HepG2 (cell line): ENCODE measurements around the gene CLPSL2. TPM values are rescaled to one million over a fixed set of nuclear protein-coding genes. Genes with fewer than 3 reads are reported as not detected.

Experiments
- ATF6 ChIP-seq: sonication (generic); formaldehyde crosslinking; conservative IDR thresholded peaks from 2 replicates; pipeline ENCODE4 v1.4.0; 2020; ENCODE audit warnings: missing genetic modification reagents
- DR1 ChIP-seq: sonication (generic); formaldehyde crosslinking; IDR thresholded peaks from 2 replicates; pipeline ENCODE4 v1.8.0; 2021; ENCODE audit warnings: mild to moderate bottlenecking, missing genetic modification reagents, inconsistent platforms
- FOXO4 ChIP-seq: sonication (generic); formaldehyde crosslinking; conservative IDR thresholded peaks from 2 replicates; pipeline ENCODE4 v1.8.1; 2023; ENCODE audit warnings: missing genetic modification reagents
- GATAD2A ChIP-seq: IDR thresholded peaks from 2 replicates; pipeline ENCODE4 v1.6.1; 2016
- HMGXB4 ChIP-seq, 2 experiments: sonication (generic) in 1 of 2; formaldehyde crosslinking in 1 of 2; IDR thresholded peaks; 2 replicates each; pipeline versions ENCODE4 v1.4.0 to v1.6.1; 2018 to 2020; ENCODE audit warnings: missing genetic modification reagents in 2 of 2, borderline replicate concordance in 1 of 2, low read depth in 1 of 2, mild to moderate bottlenecking in 1 of 2, missing biosample characterization in 1 of 2
- HOXA9 ChIP-seq: sonication (generic); formaldehyde crosslinking; IDR thresholded peaks from 2 replicates; pipeline ENCODE4 v1.8.1; 2022; ENCODE audit warnings: missing genetic modification reagents, mild to moderate bottlenecking, moderate library complexity, borderline replicate concordance
- NR2F1 ChIP-seq, 2 experiments: fragments of 450-650 bp in 1 of 2; formaldehyde crosslinking in 1 of 2; IDR thresholded peaks; 2 replicates each; pipeline versions ENCODE4 v1.5.0 to v1.6.1; 2016 to 2020; ENCODE audit warnings: mild to moderate bottlenecking in 1 of 2, missing compliant biosample characterization in 1 of 2, missing genetic modification reagents in 1 of 2, moderate library complexity in 1 of 2
- SALL1 ChIP-seq: sonication (generic); formaldehyde crosslinking; IDR thresholded peaks from 2 replicates; pipeline ENCODE4 v1.8.0; 2022; ENCODE audit warnings: mild to moderate bottlenecking, missing genetic modification reagents
- SMAD3 ChIP-seq: sonication (generic); formaldehyde crosslinking; IDR thresholded peaks from 2 replicates; pipeline ENCODE4 v1.4.0; 2020; ENCODE audit warnings: missing genetic modification reagents
- SMC3 ChIP-seq: IDR thresholded peaks from 2 replicates; pipeline ENCODE4 v1.6.1; 2011; ENCODE audit warnings: low read length, improper control_type of control experiment
- SP140L ChIP-seq: sonication (generic); formaldehyde crosslinking; IDR thresholded peaks from 2 replicates; pipeline ENCODE4 v1.4.0; 2020; ENCODE audit warnings: missing genetic modification reagents, borderline replicate concordance
- YEATS4 ChIP-seq: sonication (generic); formaldehyde crosslinking; IDR thresholded peaks from 2 replicates; pipeline ENCODE4 v1.4.0; 2020; ENCODE audit warnings: missing genetic modification reagents, borderline replicate concordance
- ZNF142 ChIP-seq: sonication (generic); formaldehyde crosslinking; IDR thresholded peaks from 2 replicates; pipeline ENCODE4 v1.4.0; 2020; ENCODE audit warnings: missing genetic modification reagents
- ZNF17 ChIP-seq: sonication (generic); formaldehyde crosslinking; IDR thresholded peaks from 2 replicates; pipeline ENCODE4 v1.5.0; 2020; ENCODE audit warnings: mild to moderate bottlenecking, missing genetic modification reagents
- ZNF18 ChIP-seq: sonication (generic); formaldehyde crosslinking; IDR thresholded peaks from 2 replicates; pipeline ENCODE4 v1.8.0; 2022; ENCODE audit warnings: mild to moderate bottlenecking, missing genetic modification reagents; ENCODE audit not compliant: insufficient replicate concordance
- polyA plus RNA-seq, 8 experiments: library from polyadenylated mRNA; depleted of rRNA in 3 of 8; stranded (reverse) in 7 of 8; unstranded in 1 of 8; fragments of >200 nt; fragmentation: Illumina TruSeq in 4 of 8; extraction: Trizol in 4 of 8; gene quantifications; 2 replicates each; pipeline versions ENCODE4 v1.2.1 to v1.2.3, GENCODE V29; 2011 to 2016; ENCODE audit warnings: low read depth in 4 of 8, missing spikeins in 1 of 8, mixed read lengths in 1 of 8; ENCODE audit not compliant: insufficient read depth in 1 of 8
- total RNA-seq, 5 experiments: library from RNA; depleted of rRNA; stranded (reverse); fragments of >200 nt; fragmentation: Illumina TruSeq; extraction: Trizol; gene quantifications; 2 replicates each; pipeline ENCODE4 v1.2.3, GENCODE V29; 2016; ENCODE audit warnings: low read depth in 1 of 5

Gene CLPSL2
- total and polyA plus RNA-seq, 2 of the 13 experiments (the other 11 are each of a cell fraction or from before 2014, with no cell fraction given) = not detected

DNA sequence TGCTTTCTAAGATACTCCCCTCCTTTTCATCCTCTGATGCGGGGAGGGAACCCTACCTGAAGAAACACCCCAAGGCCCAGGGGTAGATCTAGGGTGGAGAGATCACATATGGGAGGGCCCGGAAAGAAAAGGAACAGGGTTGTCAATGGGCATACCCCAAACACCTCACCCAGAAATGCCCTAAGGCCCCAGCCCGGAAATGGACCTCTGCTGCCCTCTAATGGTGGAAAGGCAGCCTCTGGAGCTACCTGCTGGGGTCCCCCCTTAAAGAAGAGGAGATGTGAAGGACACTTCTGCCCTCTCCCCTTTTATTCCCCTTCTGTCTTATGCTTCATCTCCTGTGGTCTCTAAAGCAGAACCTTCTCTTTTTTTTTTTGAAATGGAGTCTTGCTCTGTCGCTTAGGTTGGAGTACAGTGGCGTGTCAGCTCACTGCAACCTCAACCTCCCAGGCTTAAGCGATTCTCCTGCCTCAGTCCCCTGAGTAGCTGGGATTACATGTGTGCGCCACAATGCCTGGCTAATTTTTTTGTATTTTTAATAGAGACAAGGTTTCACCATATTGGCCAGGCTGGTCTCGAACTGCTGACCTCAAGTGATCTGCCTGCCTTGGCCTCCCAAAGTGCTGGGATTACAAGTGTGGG is 40.0 kb upstream of the CLPSL2 start (continued):
- TF ChIP-seq ZNF142 (CRISPR knock-in tag) (0 out of 2 replicates have a peak, but pooled peaks have one; percentile 20), SMC3 (peak; percentile 93), ZNF17 (CRISPR knock-in tag) (no peak), SALL1 (CRISPR knock-in tag) (peak; percentile 47), DR1 (CRISPR knock-in tag) (no peak), NR2F1 (CRISPR knock-in tag; IDR thresholded peaks at IDR 0.05) (no peak), ZNF18 (peak; percentile 32), ATF6 (CRISPR knock-in tag) (peak; percentile 40; the same call in 1 of the 2 replicates), SMAD3 (CRISPR knock-in tag) (0 out of 2 replicates have a peak, but pooled peaks have one; percentile 36), SP140L (CRISPR knock-in tag) (peak; percentile 82; the same call in 1 of the 2 replicates), HMGXB4 (CRISPR knock-in tag; IDR thresholded peaks at IDR 0.05; ENCODE audit: borderline replicate concordance in 1 of 2, low read depth in 1 of 2) (peak; percentile 55 to 68; a peak in 1 of 4 replicates), GATAD2A (CRISPR knock-in tag) (peak; percentile 45; the same call in 1 of the 2 replicates), YEATS4 (no peak), FOXO4 (CRISPR knock-in tag) (0 out of 2 replicates have a peak, but pooled peaks have one; percentile 36), HOXA9 (CRISPR knock-in tag) (no peak)
